ENCODE results near the gene SRPK2.

- TF ChIP-seq POLR2A (IDR thresholded peaks at IDR 0.05; ENCODE audit: low read depth, low read length) (no peak), TAF1 (IDR thresholded peaks at IDR 0.05; ENCODE audit: low read depth, low read length) (no peak), POLR2AphosphoS5 (IDR thresholded peaks at IDR 0.05; ENCODE audit: low read depth, low read length) (no peak), POU2F2 (IDR thresholded peaks at IDR 0.05; ENCODE audit: low read depth, low read length) (no peak)
Measured at GRCh38 chr7:105097619-105098018, 291.1 kb downstream of the SRPK2 start.
